WTC11 (cell line): ENCODE measurements around the gene TNS2. TPM values are rescaled to one million over a fixed set of nuclear protein-coding genes. Genes with fewer than 3 reads are reported as not detected.

Experiments
- ATAC-seq: fragments of 200-7000 bp; cut with Tn5 transposase; 2 replicates; pipeline ENCODE4 v1.10.0; 2021; ENCODE audit warnings: mild to moderate bottlenecking, moderate library complexity
- CTCF ChIA-PET: fragments of 300-600 bp; sonication (Branson Sonifier 250); formaldehyde crosslinking; loops from one replicate; lab custom pipeline; 2021; ENCODE audit warnings: antibody characterized with exemption; lab: Charles Lee
- POLR2A ChIA-PET: fragments of 350-600 bp; sonication (Branson Sonifier 250); formaldehyde crosslinking; loops from one replicate; lab custom pipeline; 2021; ENCODE audit warnings: antibody characterized with exemption; lab: Charles Lee
- DNase-seq: peaks from one replicate; pipeline ENCODE4 v3.0.0; 2021; ENCODE audit warnings: low spot score
- H3K27ac Mint-ChIP-seq: 2 replicates; pipeline ENCODE4 v1.8.0; 2021; ENCODE audit warnings: mixed read lengths
- H3K27me3 Mint-ChIP-seq: 2 replicates; pipeline ENCODE4 v1.8.0; 2021; ENCODE audit warnings: low read depth, mild to moderate bottlenecking, moderate library complexity, mixed read lengths
- H3K36me3 Mint-ChIP-seq: 2 replicates; pipeline ENCODE4 v1.8.0; 2021; ENCODE audit warnings: mixed read lengths
- H3K4me1 Mint-ChIP-seq: 2 replicates; pipeline ENCODE4 v1.8.0; 2022; ENCODE audit warnings: mixed read lengths
- H3K4me3 Mint-ChIP-seq: 2 replicates; pipeline ENCODE4 v1.8.0; 2021; ENCODE audit warnings: mild to moderate bottlenecking, moderate library complexity, mixed read lengths
- H3K9me3 Mint-ChIP-seq: 2 replicates; pipeline ENCODE4 v1.8.0; 2021; ENCODE audit warnings: mixed read lengths
- CBFB ChIP-seq: sonication (generic); formaldehyde crosslinking; IDR thresholded peaks from 2 replicates; pipeline ENCODE4 v1.8.1; 2022; ENCODE audit warnings: mild to moderate bottlenecking, low read depth, missing genetic modification reagents
- CREM ChIP-seq: sonication (generic); formaldehyde crosslinking; IDR thresholded peaks from 2 replicates; pipeline ENCODE4 v1.8.1; 2022; ENCODE audit warnings: mild to moderate bottlenecking, missing genetic modification reagents, moderate library complexity
- ELF4 ChIP-seq: sonication (generic); formaldehyde crosslinking; IDR thresholded peaks from 2 replicates; pipeline ENCODE4 v1.8.1; 2022; ENCODE audit warnings: low read depth, mild to moderate bottlenecking, moderate library complexity, missing genetic modification reagents
- EMX1 ChIP-seq: fragments of 250-450 bp; sonication (Bioruptor Pico); IDR thresholded peaks from 2 replicates; pipeline ENCODE4 v1.8.0; 2021; ENCODE audit warnings: mild to moderate bottlenecking
- ESRRA ChIP-seq: sonication (generic); formaldehyde crosslinking; IDR thresholded peaks from 2 replicates; pipeline ENCODE4 v1.8.1; 2022; ENCODE audit warnings: mild to moderate bottlenecking, missing genetic modification reagents, borderline replicate concordance
- FOXJ3 ChIP-seq: sonication (generic); formaldehyde crosslinking; IDR thresholded peaks from 2 replicates; pipeline ENCODE4 v1.9.0; 2021; ENCODE audit warnings: missing genetic modification reagents, mild to moderate bottlenecking, borderline replicate concordance
- GRHL2 ChIP-seq: fragments of 250-450 bp; sonication (Bioruptor Pico); IDR thresholded peaks from 2 replicates; pipeline ENCODE4 v1.8.0; 2022; ENCODE audit warnings: mild to moderate bottlenecking, moderate library complexity; ENCODE audit not compliant: insufficient replicate concordance, severe bottlenecking
- JUN ChIP-seq: sonication (generic); formaldehyde crosslinking; IDR thresholded peaks from 2 replicates; pipeline ENCODE4 v1.8.0; 2023; ENCODE audit warnings: mild to moderate bottlenecking, missing genetic modification reagents
- KAT7 ChIP-seq: sonication (generic); formaldehyde crosslinking; IDR thresholded peaks from 2 replicates; pipeline ENCODE4 v1.8.1; 2023; ENCODE audit warnings: missing genetic modification reagents, mild to moderate bottlenecking, borderline replicate concordance
- NFATC4 ChIP-seq: fragments of 250-450 bp; sonication (Bioruptor Pico); IDR thresholded peaks from 2 replicates; pipeline ENCODE4 v1.9.0; 2021; ENCODE audit warnings: mild to moderate bottlenecking
- NFE2L1 ChIP-seq: sonication (generic); formaldehyde crosslinking; IDR thresholded peaks from 2 replicates; pipeline ENCODE4 v1.8.1; 2023; ENCODE audit warnings: missing genetic modification reagents
- RORB ChIP-seq: fragments of 250-450 bp; sonication (Bioruptor Pico); IDR thresholded peaks from 2 replicates; pipeline ENCODE4 v1.9.0; 2021; ENCODE audit warnings: mild to moderate bottlenecking
- SMAD4 ChIP-seq: sonication (generic); formaldehyde crosslinking; IDR thresholded peaks from 2 replicates; pipeline ENCODE4 v1.8.0; 2022; ENCODE audit warnings: mild to moderate bottlenecking, missing genetic modification reagents
- TEAD1 ChIP-seq: sonication (generic); formaldehyde crosslinking; IDR thresholded peaks from 2 replicates; pipeline ENCODE4 v1.8.0; 2022; ENCODE audit warnings: mild to moderate bottlenecking, missing genetic modification reagents
- TEAD4 ChIP-seq: sonication (generic); formaldehyde crosslinking; IDR thresholded peaks from 2 replicates; pipeline ENCODE4 v1.8.0; 2022; ENCODE audit warnings: mild to moderate bottlenecking, missing genetic modification reagents
- ZNF317 ChIP-seq: sonication (generic); formaldehyde crosslinking; IDR thresholded peaks from 2 replicates; pipeline ENCODE4 v1.8.1; 2023; ENCODE audit warnings: low read depth, mild to moderate bottlenecking, moderate library complexity, missing genetic modification reagents, borderline replicate concordance
- ZNF416 ChIP-seq: fragments of 250-450 bp; sonication (Bioruptor Pico); IDR thresholded peaks from 2 replicates; pipeline ENCODE4 v1.9.0; 2021; ENCODE audit warnings: mild to moderate bottlenecking, inconsistent platforms
- ZNF671 ChIP-seq: fragments of 250-450 bp; sonication (Bioruptor Pico); IDR thresholded peaks from 2 replicates; pipeline ENCODE4 v1.8.0; 2021; ENCODE audit warnings: mild to moderate bottlenecking
- total RNA-seq: library from RNA; stranded (reverse); gene quantifications from 3 replicates; pipeline ENCODE4 v1.2.3, GENCODE V29; 2021
- TF ChIP-seq, protein P1 (sequence below): sonication (generic); formaldehyde crosslinking; IDR thresholded peaks from 2 replicates; pipeline ENCODE4 v1.8.0; 2023; ENCODE audit warnings: mild to moderate bottlenecking, missing genetic modification reagents
- TF ChIP-seq, protein P2 (sequence below): fragments of 200-600 bp; IDR thresholded peaks from 2 replicates; pipeline ENCODE4 v1.8.0; 2022; ENCODE audit warnings: antibody characterized with exemption
- TF ChIP-seq, protein P3 (sequence below): sonication (generic); formaldehyde crosslinking; IDR thresholded peaks from 2 replicates; pipeline ENCODE4 v1.8.1; 2023; ENCODE audit warnings: mild to moderate bottlenecking, missing genetic modification reagents
- TF ChIP-seq, protein P4 (sequence below): sonication (generic); formaldehyde crosslinking; IDR thresholded peaks from 2 replicates; pipeline ENCODE4 v1.8.0; 2022; ENCODE audit warnings: mild to moderate bottlenecking, missing genetic modification reagents

TNS2 gene
- total RNA-seq, 1 experiment from 2014 or later, result 7.7 TPM

DNA sequence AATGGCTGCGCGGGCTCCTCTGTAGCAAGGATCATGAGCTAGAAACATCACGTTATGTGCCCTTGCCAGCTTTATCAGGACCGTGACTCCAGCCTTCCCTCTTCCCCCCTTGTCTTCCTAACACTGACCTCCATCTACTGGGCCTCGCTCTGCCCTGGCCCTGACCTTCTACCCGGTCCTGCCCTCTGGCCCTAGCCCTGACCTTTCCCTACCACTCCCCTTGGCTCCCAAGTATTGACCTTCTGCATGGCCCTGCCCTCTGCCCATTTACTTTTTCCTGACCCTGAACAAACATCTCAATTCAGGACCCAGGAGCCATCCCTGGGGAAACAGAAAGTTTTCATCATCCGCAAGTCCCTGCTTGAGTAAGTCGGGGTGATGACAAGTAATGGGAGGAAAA, 55.4 kb downstream of the TNS2 start:
- DNase-seq (no peak), ATAC-seq (no peak)
- Mint-ChIP-seq H3K36me3 (no peaks in the 10 kb centered on the region; the same call in none of the 2 replicates), H3K27me3 (peaks cover 17% of the 10 kb centered on the region), H3K4me3 (no peak overlapping the region), H3K4me1 (peaks cover 11% of the 10 kb centered on the region), H3K9me3 (peaks cover 7% of the 10 kb centered on the region), H3K27ac (no peak overlapping the region)
- TF ChIP-seq SMAD4 (CRISPR knock-in tag) (no peak), GRHL2 (CRISPR knock-in tag) (no peak), TEAD4 (no peak), FOXJ3 (CRISPR knock-in tag) (no peak), ZNF317 (no peak)
- TF ChIP-seq, protein P1, sequence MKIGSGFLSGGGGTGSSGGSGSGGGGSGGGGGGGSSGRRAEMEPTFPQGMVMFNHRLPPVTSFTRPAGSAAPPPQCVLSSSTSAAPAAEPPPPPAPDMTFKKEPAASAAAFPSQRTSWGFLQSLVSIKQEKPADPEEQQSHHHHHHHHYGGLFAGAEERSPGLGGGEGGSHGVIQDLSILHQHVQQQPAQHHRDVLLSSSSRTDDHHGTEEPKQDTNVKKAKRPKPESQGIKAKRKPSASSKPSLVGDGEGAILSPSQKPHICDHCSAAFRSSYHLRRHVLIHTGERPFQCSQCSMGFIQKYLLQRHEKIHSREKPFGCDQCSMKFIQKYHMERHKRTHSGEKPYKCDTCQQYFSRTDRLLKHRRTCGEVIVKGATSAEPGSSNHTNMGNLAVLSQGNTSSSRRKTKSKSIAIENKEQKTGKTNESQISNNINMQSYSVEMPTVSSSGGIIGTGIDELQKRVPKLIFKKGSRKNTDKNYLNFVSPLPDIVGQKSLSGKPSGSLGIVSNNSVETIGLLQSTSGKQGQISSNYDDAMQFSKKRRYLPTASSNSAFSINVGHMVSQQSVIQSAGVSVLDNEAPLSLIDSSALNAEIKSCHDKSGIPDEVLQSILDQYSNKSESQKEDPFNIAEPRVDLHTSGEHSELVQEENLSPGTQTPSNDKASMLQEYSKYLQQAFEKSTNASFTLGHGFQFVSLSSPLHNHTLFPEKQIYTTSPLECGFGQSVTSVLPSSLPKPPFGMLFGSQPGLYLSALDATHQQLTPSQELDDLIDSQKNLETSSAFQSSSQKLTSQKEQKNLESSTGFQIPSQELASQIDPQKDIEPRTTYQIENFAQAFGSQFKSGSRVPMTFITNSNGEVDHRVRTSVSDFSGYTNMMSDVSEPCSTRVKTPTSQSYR (CRISPR knock-in tag), result no peak
- TF ChIP-seq, protein P2, sequence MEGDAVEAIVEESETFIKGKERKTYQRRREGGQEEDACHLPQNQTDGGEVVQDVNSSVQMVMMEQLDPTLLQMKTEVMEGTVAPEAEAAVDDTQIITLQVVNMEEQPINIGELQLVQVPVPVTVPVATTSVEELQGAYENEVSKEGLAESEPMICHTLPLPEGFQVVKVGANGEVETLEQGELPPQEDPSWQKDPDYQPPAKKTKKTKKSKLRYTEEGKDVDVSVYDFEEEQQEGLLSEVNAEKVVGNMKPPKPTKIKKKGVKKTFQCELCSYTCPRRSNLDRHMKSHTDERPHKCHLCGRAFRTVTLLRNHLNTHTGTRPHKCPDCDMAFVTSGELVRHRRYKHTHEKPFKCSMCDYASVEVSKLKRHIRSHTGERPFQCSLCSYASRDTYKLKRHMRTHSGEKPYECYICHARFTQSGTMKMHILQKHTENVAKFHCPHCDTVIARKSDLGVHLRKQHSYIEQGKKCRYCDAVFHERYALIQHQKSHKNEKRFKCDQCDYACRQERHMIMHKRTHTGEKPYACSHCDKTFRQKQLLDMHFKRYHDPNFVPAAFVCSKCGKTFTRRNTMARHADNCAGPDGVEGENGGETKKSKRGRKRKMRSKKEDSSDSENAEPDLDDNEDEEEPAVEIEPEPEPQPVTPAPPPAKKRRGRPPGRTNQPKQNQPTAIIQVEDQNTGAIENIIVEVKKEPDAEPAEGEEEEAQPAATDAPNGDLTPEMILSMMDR, result no peak
- TF ChIP-seq, protein P3, sequence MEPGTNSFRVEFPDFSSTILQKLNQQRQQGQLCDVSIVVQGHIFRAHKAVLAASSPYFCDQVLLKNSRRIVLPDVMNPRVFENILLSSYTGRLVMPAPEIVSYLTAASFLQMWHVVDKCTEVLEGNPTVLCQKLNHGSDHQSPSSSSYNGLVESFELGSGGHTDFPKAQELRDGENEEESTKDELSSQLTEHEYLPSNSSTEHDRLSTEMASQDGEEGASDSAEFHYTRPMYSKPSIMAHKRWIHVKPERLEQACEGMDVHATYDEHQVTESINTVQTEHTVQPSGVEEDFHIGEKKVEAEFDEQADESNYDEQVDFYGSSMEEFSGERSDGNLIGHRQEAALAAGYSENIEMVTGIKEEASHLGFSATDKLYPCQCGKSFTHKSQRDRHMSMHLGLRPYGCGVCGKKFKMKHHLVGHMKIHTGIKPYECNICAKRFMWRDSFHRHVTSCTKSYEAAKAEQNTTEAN (CRISPR knock-in tag), result no peak
- POLR2A ChIA-PET, result no interaction called here
- CTCF ChIA-PET, result interaction anchor here (0.6 to 1.6 kb wide), 2 partner anchors 40 to 279 kb away, joined by 3 to 4 read pairs; no protein-coding TSS in a partner anchor

DNA sequence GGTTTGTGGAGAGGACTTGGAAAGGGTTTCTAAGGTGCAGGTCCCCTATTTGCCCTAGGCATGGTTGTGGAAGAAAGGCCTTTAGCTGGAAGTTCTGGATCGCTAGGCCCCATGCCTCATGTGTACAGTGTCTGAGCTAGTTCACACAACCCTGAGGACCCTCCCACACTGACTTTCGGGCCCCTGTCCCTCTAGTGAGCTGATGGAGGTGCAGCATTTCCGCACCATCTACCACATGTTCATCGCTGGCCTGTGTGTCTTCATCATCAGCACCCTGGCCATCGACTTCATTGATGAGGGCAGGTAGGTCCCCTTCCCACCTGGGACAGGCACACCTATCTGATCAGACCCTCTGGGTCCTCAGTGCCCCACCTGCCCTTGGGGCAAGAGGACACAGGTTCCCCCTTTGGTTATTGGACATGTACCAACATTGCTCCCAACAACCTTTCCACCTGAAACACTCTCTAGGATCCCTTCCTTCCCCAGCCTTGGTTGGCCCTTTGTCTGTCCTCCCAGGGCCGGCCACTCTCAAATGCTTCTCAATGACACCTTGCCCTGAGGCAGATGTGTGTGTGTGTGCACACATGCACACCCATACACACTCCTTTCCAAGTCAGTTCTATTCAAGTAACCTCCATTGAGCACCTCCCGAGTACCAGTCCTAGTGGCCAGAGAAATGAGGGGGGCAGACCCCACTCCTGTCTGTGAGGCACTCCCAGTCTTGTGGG, 56.0 kb downstream of the TNS2 start:
- no peak for ATAC-seq
- ChIA-PET CTCF (interaction anchor here (1.6 kb wide), 1 partner anchor 40 kb away, joined by 4 read pairs; no protein-coding TSS in a partner anchor), POLR2A (no interaction called here)
- H3K27ac Mint-ChIP-seq, result no peak overlapping the region
- no peak overlapping the region for H3K4me3 Mint-ChIP-seq
- no peak for DNase-seq
- peaks cover 10% of the 10 kb centered on the region for H3K9me3 Mint-ChIP-seq
- H3K36me3 Mint-ChIP-seq, result no peaks in the 10 kb centered on the region; the same call in none of the 2 replicates
- TF ChIP-seq TEAD1 (CRISPR knock-in tag) (no peak), CBFB (CRISPR knock-in tag) (no peak), NFATC4 (CRISPR knock-in tag) (no peak), NFE2L1 (CRISPR knock-in tag) (no peak), RORB (CRISPR knock-in tag) (no peak), GRHL2 (CRISPR knock-in tag) (no peak), EMX1 (no peak), JUN (no peak), SMAD4 (CRISPR knock-in tag) (no peak), ELF4 (CRISPR knock-in tag) (no peak), ZNF671 (CRISPR knock-in tag) (no peak), KAT7 (CRISPR knock-in tag) (no peak), ZNF416 (CRISPR knock-in tag) (no peak), ESRRA (CRISPR knock-in tag) (no peak), CREM (no peak)
- TF ChIP-seq, protein P4, sequence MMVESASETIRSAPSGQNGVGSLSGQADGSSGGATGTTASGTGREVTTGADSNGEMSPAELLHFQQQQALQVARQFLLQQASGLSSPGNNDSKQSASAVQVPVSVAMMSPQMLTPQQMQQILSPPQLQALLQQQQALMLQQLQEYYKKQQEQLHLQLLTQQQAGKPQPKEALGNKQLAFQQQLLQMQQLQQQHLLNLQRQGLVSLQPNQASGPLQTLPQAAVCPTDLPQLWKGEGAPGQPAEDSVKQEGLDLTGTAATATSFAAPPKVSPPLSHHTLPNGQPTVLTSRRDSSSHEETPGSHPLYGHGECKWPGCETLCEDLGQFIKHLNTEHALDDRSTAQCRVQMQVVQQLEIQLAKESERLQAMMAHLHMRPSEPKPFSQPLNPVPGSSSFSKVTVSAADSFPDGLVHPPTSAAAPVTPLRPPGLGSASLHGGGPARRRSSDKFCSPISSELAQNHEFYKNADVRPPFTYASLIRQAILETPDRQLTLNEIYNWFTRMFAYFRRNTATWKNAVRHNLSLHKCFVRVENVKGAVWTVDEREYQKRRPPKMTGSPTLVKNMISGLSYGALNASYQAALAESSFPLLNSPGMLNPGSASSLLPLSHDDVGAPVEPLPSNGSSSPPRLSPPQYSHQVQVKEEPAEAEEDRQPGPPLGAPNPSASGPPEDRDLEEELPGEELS (CRISPR knock-in tag), result no peak
- H3K27me3 Mint-ChIP-seq, result peaks cover 13% of the 10 kb centered on the region
- H3K4me1 Mint-ChIP-seq, result peaks cover 8% of the 10 kb centered on the region
